ENCODE results near the gene ROMO1.

ROMO1 gene

DNA sequence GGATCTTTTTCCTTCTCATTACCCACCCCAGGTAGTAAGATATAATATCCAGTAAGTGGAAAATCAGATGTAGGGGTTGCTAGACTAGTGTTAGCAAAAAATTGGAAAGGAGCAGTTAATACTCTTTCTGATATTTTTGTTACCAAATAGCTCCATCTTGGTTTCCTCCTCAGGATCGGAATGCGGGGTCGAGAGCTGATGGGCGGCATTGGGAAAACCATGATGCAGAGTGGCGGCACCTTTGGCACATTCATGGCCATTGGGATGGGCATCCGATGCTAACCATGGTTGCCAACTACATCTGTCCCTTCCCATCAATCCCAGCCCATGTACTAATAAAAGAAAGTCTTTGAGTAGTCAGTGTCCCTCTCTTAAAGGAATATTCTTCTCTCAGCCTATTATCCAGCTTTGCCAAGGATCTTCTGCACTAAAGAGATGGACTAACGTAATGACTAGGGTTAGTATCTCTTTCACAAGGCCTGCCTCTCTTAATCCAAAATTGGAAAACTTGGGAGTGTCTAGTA, 1.5 kb downstream of the ROMO1 start:
- H3K9me3 ChIP-seq (ENCODE audit: control insufficient read depth, insufficient read depth, low read length): no peaks in the 10 kb centered on the region
- H3K79me2 ChIP-seq (ENCODE audit: control insufficient read depth, low read length): peaks cover 47% of the 10 kb centered on the region
- peak overlapping the region; percentile 83 for H3K27ac ChIP-seq (ENCODE audit: low read depth, low read length)
- H3K27me3 ChIP-seq (ENCODE audit: control insufficient read depth, low read length): no peaks in the 10 kb centered on the region
- H3K36me3 ChIP-seq (ENCODE audit: control insufficient read depth, low read length): peaks cover 69% of the 10 kb centered on the region
- peak overlapping the region; percentile 97 for H3K4me3 ChIP-seq (ENCODE audit: low read length)
- peak overlapping the region; percentile 84 for H3K4me2 ChIP-seq (ENCODE audit: low read length)
- H3K9me2 ChIP-seq (replicated peaks; ENCODE audit: control insufficient read depth, low read length): no peaks in the 10 kb centered on the region
- no peak for TF ChIP-seq EZH2phosphoT487 (IDR thresholded peaks at IDR 0.05; ENCODE audit: borderline replicate concordance, low read length)
- TF ChIP-seq, protein P1, sequence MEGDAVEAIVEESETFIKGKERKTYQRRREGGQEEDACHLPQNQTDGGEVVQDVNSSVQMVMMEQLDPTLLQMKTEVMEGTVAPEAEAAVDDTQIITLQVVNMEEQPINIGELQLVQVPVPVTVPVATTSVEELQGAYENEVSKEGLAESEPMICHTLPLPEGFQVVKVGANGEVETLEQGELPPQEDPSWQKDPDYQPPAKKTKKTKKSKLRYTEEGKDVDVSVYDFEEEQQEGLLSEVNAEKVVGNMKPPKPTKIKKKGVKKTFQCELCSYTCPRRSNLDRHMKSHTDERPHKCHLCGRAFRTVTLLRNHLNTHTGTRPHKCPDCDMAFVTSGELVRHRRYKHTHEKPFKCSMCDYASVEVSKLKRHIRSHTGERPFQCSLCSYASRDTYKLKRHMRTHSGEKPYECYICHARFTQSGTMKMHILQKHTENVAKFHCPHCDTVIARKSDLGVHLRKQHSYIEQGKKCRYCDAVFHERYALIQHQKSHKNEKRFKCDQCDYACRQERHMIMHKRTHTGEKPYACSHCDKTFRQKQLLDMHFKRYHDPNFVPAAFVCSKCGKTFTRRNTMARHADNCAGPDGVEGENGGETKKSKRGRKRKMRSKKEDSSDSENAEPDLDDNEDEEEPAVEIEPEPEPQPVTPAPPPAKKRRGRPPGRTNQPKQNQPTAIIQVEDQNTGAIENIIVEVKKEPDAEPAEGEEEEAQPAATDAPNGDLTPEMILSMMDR (IDR thresholded peaks at IDR 0.05; ENCODE audit: low read depth, low read length, poor library complexity, severe bottlenecking): no peak
- H3K4me1 ChIP-seq (ENCODE audit: control insufficient read depth, low read length): peaks cover 29% of the 10 kb centered on the region
- H4K20me1 ChIP-seq (ENCODE audit: control insufficient read depth, insufficient read depth, low read depth, low read length): peaks cover 7% of the 10 kb centered on the region; the same call in 1 of the 2 replicates
- H3F3A ChIP-seq (ENCODE audit: control insufficient read depth, insufficient read depth): peaks cover 58% of the 10 kb centered on the region

DNA sequence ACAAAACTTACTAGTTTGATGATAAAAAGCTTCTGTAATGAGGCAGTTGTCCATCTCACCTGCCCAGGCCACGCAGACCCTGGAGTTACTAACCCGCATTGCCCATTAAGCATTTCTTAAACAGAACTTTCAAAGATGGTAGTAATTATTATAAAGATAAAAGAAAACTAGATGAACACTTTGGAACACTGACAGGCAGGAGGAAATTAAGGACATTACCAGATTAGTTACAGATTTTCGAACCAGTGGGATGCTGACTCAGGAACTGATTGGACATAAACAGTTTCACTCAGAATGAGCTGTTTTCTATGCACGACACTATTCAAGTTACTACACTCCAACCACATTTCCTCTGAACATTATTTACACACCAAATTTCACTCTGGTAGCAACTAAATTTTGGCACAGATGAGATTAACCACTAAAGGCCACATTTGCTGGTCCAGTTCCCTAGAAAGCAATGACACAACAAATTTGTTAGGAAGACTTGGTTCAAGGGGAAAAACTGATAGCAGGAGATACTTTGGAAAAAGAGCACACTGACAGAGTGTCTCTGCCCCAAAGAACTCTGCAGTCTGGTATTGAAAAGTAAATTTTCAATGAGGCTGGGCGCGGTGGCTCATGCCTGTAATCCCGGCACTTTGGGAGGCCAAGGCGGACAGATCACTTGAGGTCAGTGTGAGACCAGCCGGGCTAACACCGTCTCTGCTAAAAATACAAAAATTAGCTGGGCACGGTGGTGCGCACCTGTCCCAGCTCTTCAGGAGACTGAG, 3.0 kb downstream of the ROMO1 start:
- TF ChIP-seq EZH2phosphoT487 (IDR thresholded peaks at IDR 0.05; ENCODE audit: borderline replicate concordance, low read length): no peak
- no peak overlapping the region for H3K4me2 ChIP-seq (ENCODE audit: low read length)
- peaks cover 49% of the 10 kb centered on the region for H3K79me2 ChIP-seq (ENCODE audit: control insufficient read depth, low read length)
- H3K36me3 ChIP-seq (ENCODE audit: control insufficient read depth, low read length): peaks cover 78% of the 10 kb centered on the region
- H4K20me1 ChIP-seq (ENCODE audit: control insufficient read depth, insufficient read depth, low read depth, low read length): peaks cover 7% of the 10 kb centered on the region; the same call in 1 of the 2 replicates
- no peaks in the 10 kb centered on the region for H3K9me2 ChIP-seq (replicated peaks; ENCODE audit: control insufficient read depth, low read length)
- no peak overlapping the region for H3K27ac ChIP-seq (ENCODE audit: low read depth, low read length)
- H3K4me3 ChIP-seq (ENCODE audit: low read length): no peak overlapping the region
- peaks cover 27% of the 10 kb centered on the region for H3K4me1 ChIP-seq (ENCODE audit: control insufficient read depth, low read length)
- H3K9me3 ChIP-seq (ENCODE audit: control insufficient read depth, insufficient read depth, low read length): no peaks in the 10 kb centered on the region
- H3K27me3 ChIP-seq (ENCODE audit: control insufficient read depth, low read length): no peaks in the 10 kb centered on the region
- H3F3A ChIP-seq (ENCODE audit: control insufficient read depth, insufficient read depth): peaks cover 71% of the 10 kb centered on the region

DNA sequence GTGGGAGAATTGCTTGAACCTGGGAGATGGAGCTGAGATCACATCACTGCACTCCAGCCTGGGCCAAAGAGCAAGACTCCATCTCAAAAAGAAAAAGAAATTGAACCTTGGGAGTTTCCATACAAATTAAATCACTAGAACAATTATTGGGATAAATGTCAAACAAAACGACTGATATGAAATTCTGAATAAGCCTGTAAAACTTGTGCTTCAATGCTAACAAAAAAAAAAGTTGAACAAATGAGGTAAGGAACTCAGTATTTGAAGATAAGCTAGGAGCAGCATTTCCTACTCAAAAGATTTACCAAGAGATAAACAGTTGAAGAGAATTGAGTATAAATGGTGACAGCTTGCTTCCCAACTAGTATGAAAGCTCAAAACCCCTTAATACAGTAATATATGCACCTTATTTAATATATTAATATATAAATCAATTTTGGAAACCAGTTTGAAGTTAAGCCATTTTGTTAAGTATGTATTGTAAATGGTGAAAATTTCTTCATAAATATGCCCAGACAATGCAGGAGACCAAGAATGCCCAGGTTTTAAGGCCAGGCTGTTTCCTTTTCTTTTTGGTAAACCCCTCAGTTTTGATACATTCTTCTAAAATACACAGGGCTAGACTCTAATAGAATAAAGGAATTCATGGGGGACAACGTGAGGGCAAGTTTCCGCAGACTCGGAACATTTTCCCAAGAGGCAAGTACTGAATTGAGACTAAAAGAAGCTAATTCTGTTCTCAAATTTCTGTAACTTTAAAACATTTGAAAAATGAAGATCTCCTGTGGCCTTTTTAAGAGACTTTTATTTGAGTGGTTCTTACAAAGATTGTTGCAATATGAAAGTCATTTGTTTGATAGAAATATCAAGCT, 3.9 kb downstream of the ROMO1 start:
- H4K20me1 ChIP-seq (ENCODE audit: control insufficient read depth, insufficient read depth, low read depth, low read length): peaks cover 7% of the 10 kb centered on the region; the same call in 1 of the 2 replicates
- H3K27ac ChIP-seq (ENCODE audit: low read depth, low read length): no peak overlapping the region
- H3K9me2 ChIP-seq (replicated peaks; ENCODE audit: control insufficient read depth, low read length): no peaks in the 10 kb centered on the region
- no peak for TF ChIP-seq EZH2phosphoT487 (IDR thresholded peaks at IDR 0.05; ENCODE audit: borderline replicate concordance, low read length)
- TF ChIP-seq, protein P1 (IDR thresholded peaks at IDR 0.05; ENCODE audit: low read depth, low read length, poor library complexity, severe bottlenecking): no peak
- no peaks in the 10 kb centered on the region for H3K9me3 ChIP-seq (ENCODE audit: control insufficient read depth, insufficient read depth, low read length)
- H3K27me3 ChIP-seq (ENCODE audit: control insufficient read depth, low read length): no peaks in the 10 kb centered on the region
- H3K4me1 ChIP-seq (ENCODE audit: control insufficient read depth, low read length): peaks cover 19% of the 10 kb centered on the region
- no peak overlapping the region for H3K4me2 ChIP-seq (ENCODE audit: low read length)
- peaks cover 43% of the 10 kb centered on the region for H3K79me2 ChIP-seq (ENCODE audit: control insufficient read depth, low read length)
- H3K4me3 ChIP-seq (ENCODE audit: low read length): no peak overlapping the region
- peaks cover 85% of the 10 kb centered on the region for H3K36me3 ChIP-seq (ENCODE audit: control insufficient read depth, low read length)
- H3F3A ChIP-seq (ENCODE audit: control insufficient read depth, insufficient read depth): peaks cover 79% of the 10 kb centered on the region
